Esophagus muscularis mucosa (tissue), 4 donors: ENCODE measurements around the gene MRGPRX3. TPM values are rescaled to one million over a fixed set of nuclear protein-coding genes. Genes with fewer than 3 reads are reported as not detected.
A peak's percentile ranks its signal among the peaks of the same experiment; 100 is the strongest.

ENCODE experiments used
- DNase-seq: peaks from one replicate; pipeline ENCODE4 v3.0.0-alpha.2; 2017; ENCODE audit errors: extremely low spot score
- H3K27ac ChIP-seq, 4 donors: fragments of 200-600 bp; sonication (generic); replicated peaks in 1 of 4; 1 replicate in 3 of 4; 2 replicates in 1 of 4; pipeline ENCODE4 v1.5.1; 2016 to 2019; ENCODE audit warnings: mild to moderate bottlenecking in 1 of 4
- H3K27me3 ChIP-seq, 4 donors: fragments of 200-600 bp; sonication (generic); one replicate each; pipeline versions ENCODE4 v1.5.1 to v1.6.0; 2016 to 2019
- H3K36me3 ChIP-seq, 4 donors: fragments of 200-600 bp; sonication (generic); one replicate each; pipeline ENCODE4 v1.5.1; 2016 to 2019
- H3K4me1 ChIP-seq, 4 donors: fragments of 200-600 bp; sonication (generic); one replicate each; pipeline ENCODE4 v1.5.1; 2016 to 2019
- H3K4me3 ChIP-seq, 4 donors: fragments of 200-600 bp; sonication (generic); 1 replicate in 2 of 4; 2 replicates in 2 of 4; pipeline ENCODE4 v1.5.1; 2016 to 2019; ENCODE audit warnings: mild to moderate bottlenecking in 4 of 4, moderate library complexity in 1 of 4
- H3K9me3 ChIP-seq, 4 donors: fragments of 200-600 bp; sonication (generic); 1 replicate in 3 of 4; 2 replicates in 1 of 4; pipeline ENCODE4 v1.5.1; 2016 to 2019
- EP300 ChIP-seq: sonication (generic); formaldehyde crosslinking; IDR thresholded peaks from one replicate; pipeline ENCODE4 v1.6.1; 2017; ENCODE audit warnings: antibody characterized with exemption
- POLR2A ChIP-seq: fragments of 450-650 bp; IDR thresholded peaks from one replicate; pipeline ENCODE4 v1.6.1; 2017; ENCODE audit warnings: antibody characterized with exemption, moderate library complexity, mild to moderate bottlenecking, low read depth
- POLR2AphosphoS5 ChIP-seq, 2 donors: sonication (generic); formaldehyde crosslinking; IDR thresholded peaks; one replicate each; pipeline ENCODE4 v1.6.1; 2017; ENCODE audit warnings: antibody characterized with exemption in 2 of 2
- WGBS: methylation state at CpG from one replicate; pipeline ENCODE4 v1.1.5; 2018; 5-methylcytosine and 5-hydroxymethylcytosine counted together
- intact Hi-C: fragments of 100-400 bp; cut with DNase I; formaldehyde crosslinking; loops from one replicate; pipeline ENCODE4 v1.15.1; 2023
- total RNA-seq, 4 donors: library from RNA; depleted of rRNA; stranded (reverse); fragments of >200 nt; gene quantifications; one replicate each; pipeline versions ENCODE4 v1.1.0 to v1.2.1, GENCODE V29; 2016
- TF ChIP-seq, protein P1 (sequence below), 3 experiments: fragments of 200-600 bp in 2 of 3; fragments of 450-650 bp in 1 of 3; sonication (generic) in 2 of 3; IDR thresholded peaks; one replicate each; pipeline ENCODE4 v1.5.1; 2017 to 2019; ENCODE audit warnings: antibody characterized with exemption in 3 of 3, mild to moderate bottlenecking in 2 of 3, moderate library complexity in 1 of 3

Gene MRGPRX3
- total RNA-seq, 4 donors from 2014 or later, result not detected

DNA sequence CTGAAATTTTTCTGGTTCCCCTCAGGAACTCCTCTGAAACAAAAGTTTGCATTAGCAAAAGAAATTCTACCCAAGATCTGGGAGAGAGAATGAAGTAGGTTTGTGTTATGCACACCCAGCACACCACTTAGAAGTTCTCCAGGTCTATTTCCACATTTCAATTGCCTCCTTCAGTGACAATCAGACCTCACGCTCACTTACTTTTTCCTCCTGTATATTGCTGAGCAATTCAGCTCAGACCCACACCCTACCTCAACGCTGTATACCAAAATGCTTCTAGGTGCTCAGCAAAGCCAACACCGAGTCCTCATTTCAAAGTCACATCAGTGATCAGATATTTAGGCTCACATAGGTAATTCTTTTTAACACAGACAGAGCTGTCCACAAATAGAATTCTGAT, 19.2 kb downstream of the MRGPRX3 start:
- no peak for TF ChIP-seq POLR2AphosphoS5 (IDR thresholded peaks at IDR 0.05)
- TF ChIP-seq, protein P1, sequence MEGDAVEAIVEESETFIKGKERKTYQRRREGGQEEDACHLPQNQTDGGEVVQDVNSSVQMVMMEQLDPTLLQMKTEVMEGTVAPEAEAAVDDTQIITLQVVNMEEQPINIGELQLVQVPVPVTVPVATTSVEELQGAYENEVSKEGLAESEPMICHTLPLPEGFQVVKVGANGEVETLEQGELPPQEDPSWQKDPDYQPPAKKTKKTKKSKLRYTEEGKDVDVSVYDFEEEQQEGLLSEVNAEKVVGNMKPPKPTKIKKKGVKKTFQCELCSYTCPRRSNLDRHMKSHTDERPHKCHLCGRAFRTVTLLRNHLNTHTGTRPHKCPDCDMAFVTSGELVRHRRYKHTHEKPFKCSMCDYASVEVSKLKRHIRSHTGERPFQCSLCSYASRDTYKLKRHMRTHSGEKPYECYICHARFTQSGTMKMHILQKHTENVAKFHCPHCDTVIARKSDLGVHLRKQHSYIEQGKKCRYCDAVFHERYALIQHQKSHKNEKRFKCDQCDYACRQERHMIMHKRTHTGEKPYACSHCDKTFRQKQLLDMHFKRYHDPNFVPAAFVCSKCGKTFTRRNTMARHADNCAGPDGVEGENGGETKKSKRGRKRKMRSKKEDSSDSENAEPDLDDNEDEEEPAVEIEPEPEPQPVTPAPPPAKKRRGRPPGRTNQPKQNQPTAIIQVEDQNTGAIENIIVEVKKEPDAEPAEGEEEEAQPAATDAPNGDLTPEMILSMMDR (IDR thresholded peaks at IDR 0.05), result no peak
- TF ChIP-seq EP300, result no peak
- no peak for TF ChIP-seq POLR2A
- no peak for DNase-seq

DNA sequence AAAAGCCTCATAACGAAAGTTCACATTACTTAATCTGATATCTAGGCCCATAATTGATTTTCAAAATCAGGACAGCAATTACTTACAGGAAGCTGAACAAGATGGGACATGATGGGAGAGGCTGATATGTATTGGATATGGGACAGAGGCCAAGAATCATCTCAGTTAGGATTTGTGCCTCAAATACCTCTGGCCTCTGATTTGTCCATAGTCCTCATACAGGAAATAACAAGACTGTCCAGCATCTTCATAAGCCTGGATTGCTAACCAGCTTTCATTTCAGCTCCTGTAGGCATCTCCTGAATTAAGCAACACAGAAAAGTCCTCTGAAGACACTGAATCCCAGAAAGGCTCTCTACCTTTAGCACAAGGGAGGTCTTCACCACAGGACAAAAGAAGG, 36.0 kb downstream of the MRGPRX3 start:
- 59% methylated on average over 1 of the region's 1 CpG for WGBS
- H3K27ac ChIP-seq, result no peak overlapping the region
- intact Hi-C loops, result no loop called here

More for the DNA sequence above, 19.2 kb downstream of the MRGPRX3 start:
- H3K36me3 ChIP-seq, result no peaks in the 10 kb centered on the region
- H3K27me3 ChIP-seq, result peaks cover 0 to 11% (median 0%) of the 10 kb centered on the region in 4 donors
- 80% methylated on average over 3 of the region's 3 CpGs for WGBS
- H3K4me1 ChIP-seq, result no peaks in the 10 kb centered on the region
- no peak overlapping the region for H3K4me3 ChIP-seq
- no peaks in the 10 kb centered on the region for H3K9me3 ChIP-seq
- no peak overlapping the region for H3K27ac ChIP-seq
- intact Hi-C loops, result no loop called here

DNA sequence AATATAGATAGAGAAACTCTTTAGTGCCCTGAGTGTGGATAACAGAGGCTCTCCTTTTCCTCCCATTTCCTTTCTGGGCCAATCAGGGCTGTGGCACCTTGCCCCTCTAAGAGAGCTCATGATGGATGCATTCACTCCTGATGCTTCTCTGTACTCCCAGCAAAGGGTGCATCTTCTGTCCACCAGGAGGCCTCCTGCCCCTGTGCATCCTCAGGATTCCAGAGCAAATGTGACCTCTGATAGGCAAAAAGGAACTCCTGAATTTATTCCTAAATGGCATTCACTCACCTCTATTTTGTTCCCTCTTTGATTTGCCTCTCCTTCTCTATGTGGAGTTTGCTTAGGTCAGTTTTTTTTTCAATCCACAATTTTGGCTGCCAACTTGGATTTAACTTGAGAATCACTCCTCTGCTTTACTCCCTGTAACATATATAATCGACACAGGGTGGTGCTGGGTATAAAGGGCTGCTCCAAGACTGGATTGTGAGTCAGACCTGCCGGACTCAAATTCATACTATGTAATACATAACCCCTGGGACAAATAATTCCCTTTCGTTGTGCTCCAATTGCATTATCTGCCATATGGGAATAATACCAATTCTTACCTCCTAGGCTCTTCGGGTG, 39.1 kb downstream of the MRGPRX3 start:
- no peak for DNase-seq
- Histone ChIP-seq H3K4me1 (no peaks in the 10 kb centered on the region), H3K9me3 (no peaks in the 10 kb centered on the region), H3K36me3 (no peaks in the 10 kb centered on the region), H3K27me3 (peaks cover 0 to 8% (median 0%) of the 10 kb centered on the region in 4 donors), H3K4me3 (no peak overlapping the region), H3K27ac (no peak overlapping the region)
- 82% methylated on average over 4 of the region's 4 CpGs for WGBS
- no peak for TF ChIP-seq POLR2AphosphoS5 (IDR thresholded peaks at IDR 0.05)
- no peak for TF ChIP-seq POLR2A
- no peak for TF ChIP-seq EP300
- TF ChIP-seq, protein P1 (IDR thresholded peaks at IDR 0.05), result peak in 1 of 3 experiments; percentile 36
- intact Hi-C loops, result no loop called here

More for the DNA sequence above, 36.0 kb downstream of the MRGPRX3 start:
- no peaks in the 10 kb centered on the region for H3K4me1 ChIP-seq
- H3K36me3 ChIP-seq, result no peaks in the 10 kb centered on the region
- TF ChIP-seq POLR2AphosphoS5 (IDR thresholded peaks at IDR 0.05) (no peak), POLR2A (no peak), EP300 (no peak)
- TF ChIP-seq, protein P1 (IDR thresholded peaks at IDR 0.05), result no peak
- H3K9me3 ChIP-seq, result no peaks in the 10 kb centered on the region
- no peak overlapping the region for H3K4me3 ChIP-seq
- H3K27me3 ChIP-seq, result no peaks in the 10 kb centered on the region
- no peak for DNase-seq

DNA sequence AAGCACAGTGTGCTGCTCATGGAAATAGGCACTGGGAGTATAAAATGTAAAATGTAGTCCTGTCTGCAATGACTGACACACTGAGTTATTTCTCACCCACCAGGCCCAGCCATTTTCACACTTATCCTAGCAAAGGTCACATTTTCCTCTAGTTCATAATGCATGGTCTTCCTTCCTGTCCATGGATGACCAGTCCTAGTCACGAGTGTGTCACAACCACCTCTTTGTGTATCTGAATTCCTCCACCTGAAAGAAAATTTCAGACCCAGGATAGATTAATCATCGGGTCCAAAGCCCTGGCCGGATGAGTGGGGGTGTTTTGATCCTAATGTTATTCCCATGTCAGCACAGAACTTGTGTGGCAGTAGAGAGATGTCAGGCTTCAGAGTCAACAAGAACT, 40.3 kb downstream of the MRGPRX3 start, which contains the start of gene MRGPRX4:
Gene MRGPRX4 (plus strand): TSS at position 172 of the 400 bp plus-strand sequence. CDS start 420 bp downstream, outside the sequence.
- no peak within 1 kb of the TSS for H3K27ac ChIP-seq
- peaks cover 0 to 8% (median 0%) of the 10 kb centered on the region in 4 donors for H3K27me3 ChIP-seq
- no peak for TF ChIP-seq POLR2A
- TF ChIP-seq, protein P1 (IDR thresholded peaks at IDR 0.05), result no peak
- TF ChIP-seq POLR2AphosphoS5 (IDR thresholded peaks at IDR 0.05), result no peak
- H3K36me3 ChIP-seq, result no peaks in the 10 kb centered on the region
- intact Hi-C loops, result no loop called here
- no peak for DNase-seq
- no peaks in the 10 kb centered on the region for H3K9me3 ChIP-seq
- H3K4me3 ChIP-seq, result no peak within 1 kb of the TSS
- WGBS, result 75% methylated on average over 3 of the region's 3 CpGs
- no peaks in the 10 kb centered on the region for H3K4me1 ChIP-seq
